Measurements from ENCODE around the gene HEYL. TPM values are rescaled to one million over a fixed set of nuclear protein-coding genes. Genes with fewer than 3 reads are reported as not detected.

Gene HEYL
- total and polyA plus RNA-seq, 8 donors: 0.45 to 6.0 (median 3.4) TPM; not detected in 1

GRCh38 chr1:39657402-39657801 lies 18.0 kb upstream of the HEYL start:
- Histone ChIP-seq H3K4me3 (no peak overlapping the region), H3K9me3 (no peaks in the 10 kb centered on the region), H3K27ac (no peak overlapping the region), H3K27me3 (peaks cover 0 to 15% (median 0%) of the 10 kb centered on the region in 3 donors), H3K4me1 (peaks cover 0 to 20% (median 7%) of the 10 kb centered on the region in 4 donors), H3K36me3 (no peaks in the 10 kb centered on the region)
- no peak for DNase-seq
- TF ChIP-seq EP300 (IDR thresholded peaks at IDR 0.05) (no peak), POLR2A (IDR thresholded peaks at IDR 0.05) (no peak), POLR2AphosphoS5 (IDR thresholded peaks at IDR 0.05) (no peak)
- TF ChIP-seq, protein P1, sequence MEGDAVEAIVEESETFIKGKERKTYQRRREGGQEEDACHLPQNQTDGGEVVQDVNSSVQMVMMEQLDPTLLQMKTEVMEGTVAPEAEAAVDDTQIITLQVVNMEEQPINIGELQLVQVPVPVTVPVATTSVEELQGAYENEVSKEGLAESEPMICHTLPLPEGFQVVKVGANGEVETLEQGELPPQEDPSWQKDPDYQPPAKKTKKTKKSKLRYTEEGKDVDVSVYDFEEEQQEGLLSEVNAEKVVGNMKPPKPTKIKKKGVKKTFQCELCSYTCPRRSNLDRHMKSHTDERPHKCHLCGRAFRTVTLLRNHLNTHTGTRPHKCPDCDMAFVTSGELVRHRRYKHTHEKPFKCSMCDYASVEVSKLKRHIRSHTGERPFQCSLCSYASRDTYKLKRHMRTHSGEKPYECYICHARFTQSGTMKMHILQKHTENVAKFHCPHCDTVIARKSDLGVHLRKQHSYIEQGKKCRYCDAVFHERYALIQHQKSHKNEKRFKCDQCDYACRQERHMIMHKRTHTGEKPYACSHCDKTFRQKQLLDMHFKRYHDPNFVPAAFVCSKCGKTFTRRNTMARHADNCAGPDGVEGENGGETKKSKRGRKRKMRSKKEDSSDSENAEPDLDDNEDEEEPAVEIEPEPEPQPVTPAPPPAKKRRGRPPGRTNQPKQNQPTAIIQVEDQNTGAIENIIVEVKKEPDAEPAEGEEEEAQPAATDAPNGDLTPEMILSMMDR (IDR thresholded peaks at IDR 0.05): no peak
- intact Hi-C loops (cut with DNase I; ENCODE audit: low total_unique reads): no loop called here
- WGBS, 5 donors: 77 to 85% (median 82%) methylated on average over 3 of the region's 3 CpGs

DNA sequence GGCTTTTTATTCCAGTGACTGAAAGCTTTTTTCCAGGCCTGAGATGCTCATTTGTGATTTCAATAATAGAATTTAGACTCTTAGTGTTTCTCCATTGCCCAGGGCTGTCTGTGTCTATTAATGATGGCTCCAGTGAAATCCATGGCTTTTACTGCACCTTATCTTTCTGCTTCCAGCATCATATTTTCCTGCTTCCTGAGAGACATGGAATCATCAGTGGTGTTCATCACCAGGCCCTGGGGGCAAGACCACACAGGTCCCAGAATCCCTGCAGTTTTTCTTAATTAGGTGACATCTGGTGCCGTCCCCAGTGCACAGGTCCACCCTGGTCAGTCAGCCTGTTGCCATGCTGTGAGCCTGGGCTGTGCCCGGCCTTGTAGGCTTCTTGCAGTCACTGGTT lies 16.9 kb upstream of the HEYL start:
- Histone ChIP-seq H3K9me3 (no peaks in the 10 kb centered on the region), H3K36me3 (no peaks in the 10 kb centered on the region), H3K4me1 (peaks cover 0 to 16% (median 7%) of the 10 kb centered on the region in 4 donors), H3K4me3 (no peak overlapping the region), H3K27me3 (peaks cover 0 to 15% (median 0%) of the 10 kb centered on the region in 3 donors), H3K27ac (no peak overlapping the region)
- 70 to 90% (median 87%) methylated on average over 2 of the region's 2 CpGs for WGBS, 5 donors
- intact Hi-C loops (cut with DNase I; ENCODE audit: low total_unique reads): no loop called here
- no peak for TF ChIP-seq EP300 (IDR thresholded peaks at IDR 0.05)
- TF ChIP-seq POLR2AphosphoS5 (IDR thresholded peaks at IDR 0.05): no peak
- TF ChIP-seq, protein P1 (IDR thresholded peaks at IDR 0.05): no peak
- TF ChIP-seq POLR2A (IDR thresholded peaks at IDR 0.05): no peak
- DNase-seq: no peak

GRCh38 chr1:39655578-39656268 lies 16.3 kb upstream of the HEYL start:
- H3K36me3 ChIP-seq: no peaks in the 10 kb centered on the region
- H3K4me1 ChIP-seq: peaks cover 0 to 16% (median 7%) of the 10 kb centered on the region in 4 donors
- no peaks in the 10 kb centered on the region for H3K9me3 ChIP-seq
- 59 to 82% (median 74%) methylated on average over 5 of the region's 5 CpGs for WGBS, 5 donors
- no peak for TF ChIP-seq POLR2A (IDR thresholded peaks at IDR 0.05)
- no peak for DNase-seq
- no peak overlapping the region for H3K4me3 ChIP-seq
- H3K27me3 ChIP-seq: peaks cover 0 to 15% (median 0%) of the 10 kb centered on the region in 3 donors
- intact Hi-C loops (cut with DNase I; ENCODE audit: low total_unique reads): no loop called here
- H3K27ac ChIP-seq: no peak overlapping the region

DNA sequence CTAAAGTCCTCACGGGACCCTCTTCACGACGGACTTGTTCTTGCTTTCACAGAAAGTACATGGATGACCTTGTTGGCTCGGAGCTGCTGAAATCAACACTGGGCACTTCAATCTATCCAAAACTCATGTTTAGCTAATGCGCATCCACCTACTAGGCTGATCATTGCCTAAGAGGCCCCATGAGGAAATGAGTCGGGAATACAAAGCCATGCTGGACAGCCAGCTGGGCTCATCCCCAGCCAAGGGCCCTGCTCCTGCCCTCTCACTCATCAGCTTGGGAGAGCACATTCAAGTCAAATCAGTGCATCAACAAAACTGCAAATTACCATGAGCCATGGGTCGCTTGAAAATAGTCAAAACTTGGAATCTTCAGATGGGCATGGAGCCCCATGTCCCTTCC lies 14.8 kb upstream of the HEYL start:
- 72 to 79% (median 76%) methylated on average over 7 of the region's 7 CpGs for WGBS, 5 donors
- Histone ChIP-seq H3K9me3 (no peaks in the 10 kb centered on the region), H3K27ac (no peak overlapping the region), H3K27me3 (peaks cover 0 to 15% (median 0%) of the 10 kb centered on the region in 3 donors), H3K4me1 (peaks cover 0 to 16% (median 7%) of the 10 kb centered on the region in 4 donors), H3K36me3 (no peaks in the 10 kb centered on the region), H3K4me3 (no peak overlapping the region)
- intact Hi-C loops (cut with DNase I; ENCODE audit: low total_unique reads): loop anchor here (5.0 kb wide), 1 partner anchor 47 kb away; no protein-coding TSS in a partner anchor
- TF ChIP-seq POLR2A (IDR thresholded peaks at IDR 0.05) (no peak), POLR2AphosphoS5 (IDR thresholded peaks at IDR 0.05) (no peak), EP300 (IDR thresholded peaks at IDR 0.05) (no peak)
- TF ChIP-seq, protein P1 (IDR thresholded peaks at IDR 0.05): no peak
- DNase-seq: no peak

DNA sequence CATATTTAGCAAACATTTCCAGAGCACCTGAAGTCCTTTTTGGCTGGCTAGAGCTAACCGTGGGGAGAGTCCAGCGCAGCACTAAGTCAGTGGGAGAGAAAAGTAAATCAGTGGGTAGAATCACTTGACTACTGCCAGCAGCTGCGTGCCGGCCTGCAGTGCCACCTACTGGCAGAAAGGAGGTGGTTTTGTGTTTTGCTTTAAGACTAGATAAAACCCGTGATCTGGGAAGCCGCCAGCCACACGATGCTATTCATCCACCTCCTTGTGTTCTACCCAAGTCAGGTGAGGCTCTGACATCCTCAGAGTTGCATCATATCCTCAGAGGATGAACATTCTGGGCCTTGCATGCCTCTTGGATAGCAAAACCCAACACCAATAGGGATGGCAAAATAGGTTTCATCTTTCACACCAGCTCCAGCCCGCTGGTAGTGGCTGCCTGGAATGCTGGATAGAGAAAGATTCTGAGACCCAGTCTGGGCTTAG lies 14.1 kb upstream of the HEYL start:
- Histone ChIP-seq H3K4me1 (peaks cover 0 to 16% (median 7%) of the 10 kb centered on the region in 4 donors), H3K9me3 (no peaks in the 10 kb centered on the region), H3K4me3 (no peak overlapping the region), H3K27me3 (peaks cover 0 to 15% (median 0%) of the 10 kb centered on the region in 3 donors), H3K27ac (no peak overlapping the region), H3K36me3 (no peaks in the 10 kb centered on the region)
- 4 to 10% (median 5%) methylated on average over 8 of the region's 8 CpGs for WGBS, 5 donors
- DNase-seq: peak; percentile 79 to 93
- TF ChIP-seq EP300 (IDR thresholded peaks at IDR 0.05) (no peak), POLR2AphosphoS5 (IDR thresholded peaks at IDR 0.05) (peak in 1 of 3 donors; percentile 27)
- TF ChIP-seq, protein P1 (IDR thresholded peaks at IDR 0.05): peak in 6 of 7 experiments; percentile 17 to 92 (median 86)
- intact Hi-C loops (cut with DNase I; ENCODE audit: low total_unique reads): loop anchor here (5.0 kb wide), 1 partner anchor 46 kb away; no protein-coding TSS in a partner anchor
